Stomach (tissue), 9 donors: ENCODE results near the gene MIR17HG. TPM values are rescaled to one million over a fixed set of nuclear protein-coding genes. Genes with fewer than 3 reads are reported as not detected.

ENCODE experiments used
- DNase-seq, 2 donors: peaks; one replicate each; pipeline versions ENCODE4 v3.0.0 to v3.0.0-alpha.2; 2013 to 2019
- H3K27ac ChIP-seq, 5 donors: fragments of 200-600 bp in 4 of 5; sonication (generic) in 4 of 5; one replicate each; pipeline ENCODE4 v1.5.1; 2013 to 2019; ENCODE audit warnings: mild to moderate bottlenecking in 1 of 5, moderate library complexity in 1 of 5
- H3K27me3 ChIP-seq, 3 donors: fragments of 200-600 bp; sonication (generic); one replicate each; pipeline ENCODE4 v1.5.1; 2017 to 2019; ENCODE audit warnings: mixed run types in 1 of 3
- H3K36me3 ChIP-seq, 4 donors: fragments of 200-600 bp; sonication (generic); 1 replicate in 3 of 4; 2 replicates in 1 of 4; pipeline ENCODE4 v1.5.1; 2016 to 2019
- H3K4me1 ChIP-seq, 4 donors: fragments of 200-600 bp; sonication (generic); one replicate each; pipeline ENCODE4 v1.5.1; 2016 to 2019
- H3K4me3 ChIP-seq, 4 donors: fragments of 200-600 bp; sonication (generic) in 3 of 4; one replicate each; pipeline ENCODE4 v1.5.1; 2016 to 2019; ENCODE audit warnings: mild to moderate bottlenecking in 1 of 4
- H3K9me3 ChIP-seq, 4 donors: fragments of 200-600 bp; sonication (generic); one replicate each; pipeline ENCODE4 v1.5.1; 2016 to 2019
- EP300 ChIP-seq: sonication (generic); formaldehyde crosslinking; IDR thresholded peaks from one replicate; pipeline ENCODE4 v1.6.1; 2017; ENCODE audit warnings: antibody characterized with exemption
- POLR2A ChIP-seq, 4 donors: fragments of 450-650 bp; IDR thresholded peaks; one replicate each; pipeline ENCODE4 v1.6.1; 2016; ENCODE audit warnings: antibody characterized with exemption in 4 of 4, control low read depth in 2 of 4, mild to moderate bottlenecking in 1 of 4, moderate library complexity in 1 of 4
- POLR2AphosphoS5 ChIP-seq, 3 donors: sonication (generic); formaldehyde crosslinking; IDR thresholded peaks; one replicate each; pipeline ENCODE4 v1.6.1; 2016; ENCODE audit warnings: antibody characterized with exemption in 3 of 3
- WGBS, 5 donors: extraction: QIAGEN DNeasy Blood & Tissue Kit in 3 of 5; methylation state at CpG; one replicate each; pipeline versions ENCODE4 v1.1.5 to v1.1.7; 2013 to 2018; 5-methylcytosine and 5-hydroxymethylcytosine counted together
- intact Hi-C: fragments of 100-400 bp; cut with DNase I; formaldehyde crosslinking; loops from one replicate; pipeline ENCODE4 v1.15.1; 2023; ENCODE audit warnings: low total_unique reads
- polyA plus RNA-seq, 3 donors: library from polyadenylated mRNA; stranded (reverse); fragments of 200-250 nt; gene quantifications; one replicate each; pipeline ENCODE4 v1.2.3, GENCODE V29; 2013
- total RNA-seq, 5 donors: library from RNA; depleted of rRNA; stranded (reverse); fragments of >200 nt; gene quantifications; one replicate each; pipeline versions ENCODE4 v1.1.0 to v1.2.3, GENCODE V29; 2014 to 2016
- TF ChIP-seq, protein P1 (sequence below), 7 experiments: fragments of 450-650 bp in 4 of 7; fragments of 200-600 bp in 3 of 7; sonication (generic) in 3 of 7; IDR thresholded peaks; one replicate each; pipeline ENCODE4 v1.5.1; 2016 to 2019; ENCODE audit warnings: antibody characterized with exemption in 7 of 7, control low read depth in 2 of 7, mild to moderate bottlenecking in 1 of 7
- donor health status: healthy with polysubstance abuse.
- donor health status: Bipolar disorder and iron deficiency.
- donor health status: healthy.

Gene MIR17HG
- total and polyA plus RNA-seq, 8 donors: 0.87 to 13.2 (median 4.8) TPM; not detected in 3

DNA sequence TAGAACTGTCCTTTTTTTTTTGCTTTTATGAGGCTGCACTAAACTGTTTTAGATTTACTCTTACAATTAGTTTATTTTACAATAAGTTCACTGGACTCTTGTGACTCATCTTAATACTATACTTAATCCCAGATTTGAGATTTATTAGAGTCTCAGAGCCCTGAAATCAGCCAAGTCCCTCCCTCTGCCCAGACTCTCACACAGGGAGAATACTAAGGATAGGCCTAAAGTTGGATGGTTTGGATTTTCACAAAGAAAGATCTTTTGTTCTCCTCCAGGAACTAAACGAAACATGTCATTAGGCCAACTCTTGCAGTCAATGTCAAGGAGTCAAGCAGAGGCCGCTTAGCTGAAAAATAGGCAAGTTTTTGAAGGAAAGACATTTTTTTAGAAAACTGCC lies 42.7 kb upstream of the MIR17HG start:
- no peak overlapping the region for H3K4me3 ChIP-seq
- 54 to 77% (median 70%) methylated on average over 2 of the region's 2 CpGs for WGBS, 5 donors
- no peaks in the 10 kb centered on the region for H3K27me3 ChIP-seq
- no peak overlapping the region for H3K27ac ChIP-seq
- intact Hi-C loops: no loop called here
- DNase-seq: peak in 1 of 2 donors; percentile 43
- H3K36me3 ChIP-seq: no peaks in the 10 kb centered on the region
- H3K9me3 ChIP-seq: no peaks in the 10 kb centered on the region
- TF ChIP-seq POLR2AphosphoS5 (IDR thresholded peaks at IDR 0.05) (no peak), POLR2A (IDR thresholded peaks at IDR 0.05) (no peak), EP300 (no peak)
- TF ChIP-seq, protein P1, sequence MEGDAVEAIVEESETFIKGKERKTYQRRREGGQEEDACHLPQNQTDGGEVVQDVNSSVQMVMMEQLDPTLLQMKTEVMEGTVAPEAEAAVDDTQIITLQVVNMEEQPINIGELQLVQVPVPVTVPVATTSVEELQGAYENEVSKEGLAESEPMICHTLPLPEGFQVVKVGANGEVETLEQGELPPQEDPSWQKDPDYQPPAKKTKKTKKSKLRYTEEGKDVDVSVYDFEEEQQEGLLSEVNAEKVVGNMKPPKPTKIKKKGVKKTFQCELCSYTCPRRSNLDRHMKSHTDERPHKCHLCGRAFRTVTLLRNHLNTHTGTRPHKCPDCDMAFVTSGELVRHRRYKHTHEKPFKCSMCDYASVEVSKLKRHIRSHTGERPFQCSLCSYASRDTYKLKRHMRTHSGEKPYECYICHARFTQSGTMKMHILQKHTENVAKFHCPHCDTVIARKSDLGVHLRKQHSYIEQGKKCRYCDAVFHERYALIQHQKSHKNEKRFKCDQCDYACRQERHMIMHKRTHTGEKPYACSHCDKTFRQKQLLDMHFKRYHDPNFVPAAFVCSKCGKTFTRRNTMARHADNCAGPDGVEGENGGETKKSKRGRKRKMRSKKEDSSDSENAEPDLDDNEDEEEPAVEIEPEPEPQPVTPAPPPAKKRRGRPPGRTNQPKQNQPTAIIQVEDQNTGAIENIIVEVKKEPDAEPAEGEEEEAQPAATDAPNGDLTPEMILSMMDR (IDR thresholded peaks at IDR 0.05): no peak
- H3K4me1 ChIP-seq: no peaks in the 10 kb centered on the region

DNA sequence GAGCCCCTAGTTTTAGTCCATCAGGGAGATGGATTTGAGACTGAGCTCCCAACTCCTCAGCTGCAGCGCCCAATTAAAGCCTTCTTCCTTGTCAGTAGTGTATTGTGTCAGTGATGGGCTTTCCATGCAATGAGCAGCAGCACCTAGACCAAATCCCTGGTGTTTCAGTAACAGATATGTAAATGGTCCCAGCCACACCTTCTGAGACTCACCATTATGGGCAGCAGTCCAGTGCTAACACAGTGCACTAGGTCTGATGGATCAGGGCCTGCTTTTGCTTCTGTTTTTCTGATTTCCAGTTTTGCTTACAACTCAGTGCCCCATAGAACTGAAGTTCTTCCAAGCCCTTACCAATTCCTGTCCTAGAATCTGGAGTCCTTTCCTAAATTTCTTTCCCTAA lies 41.8 kb upstream of the MIR17HG start:
- no peak overlapping the region for H3K4me3 ChIP-seq
- no peaks in the 10 kb centered on the region for H3K9me3 ChIP-seq
- no peaks in the 10 kb centered on the region for H3K4me1 ChIP-seq
- no peaks in the 10 kb centered on the region for H3K27me3 ChIP-seq
- WGBS, 5 donors: 87 to 100% (median 96%) methylated on average over 1 of the region's 1 CpG
- no peak for TF ChIP-seq POLR2A (IDR thresholded peaks at IDR 0.05)
- TF ChIP-seq, protein P1 (IDR thresholded peaks at IDR 0.05): no peak
- no peak for TF ChIP-seq EP300
- TF ChIP-seq POLR2AphosphoS5 (IDR thresholded peaks at IDR 0.05): no peak
- no peaks in the 10 kb centered on the region for H3K36me3 ChIP-seq
- no peak for DNase-seq
- intact Hi-C loops: no loop called here
- no peak overlapping the region for H3K27ac ChIP-seq

DNA sequence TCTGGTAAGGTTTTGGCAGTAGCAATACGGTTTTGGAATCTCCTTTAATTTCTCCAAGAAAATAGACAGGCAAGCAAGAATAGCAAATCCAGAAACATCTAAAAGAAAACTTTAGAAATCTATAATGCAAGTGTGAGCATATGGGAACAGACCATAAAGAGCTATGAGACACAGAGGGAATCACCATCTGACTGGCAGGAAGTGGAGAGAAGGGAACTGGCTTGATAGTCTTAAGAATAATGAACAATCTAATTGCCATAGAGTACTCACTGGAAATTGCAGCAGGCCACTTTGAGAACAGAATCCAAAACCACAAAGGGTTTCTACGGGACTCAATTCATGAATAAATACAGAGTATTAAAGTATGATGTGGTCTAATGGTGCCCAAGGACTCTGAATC lies 39.6 kb upstream of the MIR17HG start:
- Histone ChIP-seq H3K27ac (no peak overlapping the region), H3K36me3 (no peaks in the 10 kb centered on the region), H3K9me3 (no peaks in the 10 kb centered on the region), H3K4me3 (no peak overlapping the region), H3K27me3 (peaks cover 0 to 5% (median 0%) of the 10 kb centered on the region in 3 donors), H3K4me1 (no peaks in the 10 kb centered on the region)
- intact Hi-C loops: no loop called here
- no peak for DNase-seq
- TF ChIP-seq, protein P1 (IDR thresholded peaks at IDR 0.05): no peak
- no peak for TF ChIP-seq POLR2AphosphoS5 (IDR thresholded peaks at IDR 0.05)
- TF ChIP-seq POLR2A (IDR thresholded peaks at IDR 0.05): no peak
- no peak for TF ChIP-seq EP300
- WGBS, 5 donors: 69 to 83% (median 70%) methylated on average over 2 of the region's 2 CpGs

DNA sequence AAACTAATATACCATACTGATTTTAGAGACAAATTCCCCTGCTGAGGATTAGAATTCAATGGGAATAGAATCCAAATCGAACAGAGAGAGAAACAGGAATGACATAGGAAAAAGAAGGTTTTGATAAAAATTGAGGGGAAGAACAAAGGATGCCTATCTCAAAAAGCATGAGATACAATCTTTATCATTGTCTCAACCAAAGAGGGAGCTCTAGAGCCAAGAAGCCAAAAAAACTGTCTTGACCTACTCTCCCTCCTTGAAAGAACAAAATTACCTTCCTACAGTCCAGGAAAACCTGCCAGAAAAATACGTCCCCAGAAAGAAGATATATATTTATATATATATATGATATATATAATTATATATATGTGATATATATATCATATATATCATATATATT lies 39.2 kb upstream of the MIR17HG start:
- DNase-seq: no peak
- intact Hi-C loops: no loop called here
- TF ChIP-seq, protein P1 (IDR thresholded peaks at IDR 0.05): no peak
- no peak for TF ChIP-seq POLR2AphosphoS5 (IDR thresholded peaks at IDR 0.05)

More for the DNA sequence above, 39.2 kb upstream of the MIR17HG start:
- WGBS, 5 donors: 44 to 64% (median 58%) methylated on average over 2 of the region's 2 CpGs
- H3K4me3 ChIP-seq: no peak overlapping the region
- H3K27ac ChIP-seq: no peak overlapping the region
- H3K36me3 ChIP-seq: no peaks in the 10 kb centered on the region
- no peaks in the 10 kb centered on the region for H3K9me3 ChIP-seq
- peaks cover 0 to 5% (median 0%) of the 10 kb centered on the region in 3 donors for H3K27me3 ChIP-seq
- H3K4me1 ChIP-seq: no peaks in the 10 kb centered on the region
